ENCODE data around the gene GPX3.

Gene GPX3

DNA sequence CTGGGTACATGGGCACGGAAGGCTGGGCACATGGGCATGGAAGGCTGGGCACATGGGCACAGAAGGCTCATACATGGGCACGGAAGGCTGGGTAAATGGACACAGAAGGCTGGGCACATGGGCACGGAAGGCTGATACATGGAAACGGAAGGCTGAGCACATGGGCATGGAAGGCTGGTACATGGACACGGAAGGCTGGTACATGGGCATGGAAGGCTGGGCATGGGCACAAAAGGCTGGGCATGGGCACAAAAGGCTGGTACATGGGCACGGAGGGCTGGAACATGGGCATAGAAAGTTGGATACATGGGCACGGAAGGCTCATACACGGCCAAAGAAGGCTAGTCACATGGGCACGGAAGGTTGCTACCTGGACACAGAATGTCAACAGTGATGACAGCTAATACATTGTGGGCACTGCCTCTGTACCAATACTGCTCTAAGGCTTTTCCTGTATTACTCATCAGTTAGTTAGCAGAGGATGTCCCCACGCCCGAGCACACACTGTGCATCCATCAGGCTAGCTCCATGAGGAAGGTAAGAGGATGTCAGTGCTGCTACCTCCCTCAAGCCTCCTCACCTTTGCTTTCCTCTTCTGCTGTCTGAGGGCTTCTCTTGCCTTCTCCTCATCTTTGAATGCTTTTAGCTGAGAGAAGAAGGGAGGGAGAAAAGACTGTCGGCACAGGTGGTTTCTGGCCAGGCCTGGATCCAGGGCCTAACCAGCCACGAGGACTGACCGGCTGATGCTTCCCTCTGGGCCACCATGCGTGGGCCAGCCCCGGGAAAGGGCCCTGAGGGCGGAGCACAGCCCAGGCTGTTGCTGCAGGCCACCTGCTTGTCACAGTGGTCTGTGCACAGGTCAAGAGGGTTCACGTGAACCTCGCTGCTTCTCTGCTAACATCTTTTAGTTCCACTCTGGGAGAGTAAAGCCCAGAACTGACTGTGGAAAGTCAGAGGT, 14.3 kb downstream of the GPX3 start:
- DNase-seq: no peak

GRCh38 chr5:151036556-151036955, 16.2 kb downstream of the GPX3 start:
- DNase-seq: no peak

- DNase-seq: no peak
These were observed 17.4 kb downstream of the GPX3 start for GRCh38 chr5:151037561-151038411.

DNA sequence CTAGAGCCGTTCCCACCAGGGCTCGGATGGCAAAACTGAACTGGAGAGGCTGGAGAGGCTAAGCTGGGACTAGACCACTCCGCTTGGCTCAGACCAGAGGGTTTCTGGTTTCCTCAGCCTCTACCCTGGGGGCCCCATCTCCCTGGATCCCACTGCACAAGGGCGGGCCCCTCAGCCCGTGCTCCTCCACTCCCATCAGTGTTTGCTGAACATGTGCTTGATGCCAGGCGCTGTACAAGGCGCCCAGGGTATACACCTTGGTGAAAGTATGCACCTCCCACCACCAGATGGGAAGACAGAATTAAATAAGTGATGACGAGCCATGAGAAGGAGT, 18.0 kb downstream of the GPX3 start:
- DNase-seq: no peak

DNA sequence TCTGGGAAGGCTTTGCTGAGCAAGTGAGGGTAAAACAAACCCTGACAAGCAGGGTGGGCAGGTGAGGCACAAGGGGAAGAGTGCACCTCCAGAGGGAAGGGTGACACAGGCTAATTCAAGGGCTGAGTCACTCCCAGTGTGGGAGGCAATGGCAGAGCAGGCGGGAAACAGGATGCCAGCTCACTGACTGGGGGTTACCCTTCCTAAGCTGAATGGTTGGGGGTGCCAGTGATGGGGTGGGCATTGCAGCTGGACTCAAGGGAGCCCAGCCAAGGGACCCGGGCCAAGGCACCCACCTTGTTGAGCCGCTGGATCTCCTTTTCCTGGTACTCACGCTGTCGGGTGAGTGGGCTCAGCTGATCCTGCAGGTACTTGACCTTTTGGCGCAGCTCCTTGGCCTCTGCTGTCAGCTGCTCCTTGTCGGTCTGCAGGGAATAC, 18.4 kb downstream of the GPX3 start:
- no peak for DNase-seq

GRCh38 chr5:151039665-151040064, 19.3 kb downstream of the GPX3 start:
- DNase-seq: no peak

DNA sequence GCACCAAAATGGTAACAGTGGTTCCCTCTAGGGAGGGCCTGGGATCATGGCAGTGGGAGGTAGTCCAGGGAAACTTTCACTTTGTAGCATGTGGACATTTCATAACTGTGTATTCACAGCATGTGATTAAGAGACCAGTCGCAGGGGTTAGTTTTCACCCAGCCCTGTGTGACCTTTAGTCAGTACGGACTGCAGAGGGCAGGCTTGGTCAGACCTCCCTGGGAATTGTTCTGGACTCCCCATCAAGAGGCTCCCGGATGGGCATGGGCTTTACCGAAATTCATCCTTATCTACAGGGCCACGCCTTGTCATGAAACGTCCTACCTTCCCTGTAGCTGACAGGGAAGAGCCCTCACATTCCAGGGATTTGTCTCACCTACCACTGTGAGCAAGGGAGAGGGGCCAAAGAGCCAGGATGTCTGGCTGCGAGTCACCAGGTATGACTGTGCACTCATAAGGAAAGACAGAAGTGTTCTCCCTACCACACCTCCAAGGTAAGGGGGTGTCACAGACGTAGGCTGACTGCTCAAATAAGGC, 19.9 kb downstream of the GPX3 start:
- no peak for DNase-seq

DNA sequence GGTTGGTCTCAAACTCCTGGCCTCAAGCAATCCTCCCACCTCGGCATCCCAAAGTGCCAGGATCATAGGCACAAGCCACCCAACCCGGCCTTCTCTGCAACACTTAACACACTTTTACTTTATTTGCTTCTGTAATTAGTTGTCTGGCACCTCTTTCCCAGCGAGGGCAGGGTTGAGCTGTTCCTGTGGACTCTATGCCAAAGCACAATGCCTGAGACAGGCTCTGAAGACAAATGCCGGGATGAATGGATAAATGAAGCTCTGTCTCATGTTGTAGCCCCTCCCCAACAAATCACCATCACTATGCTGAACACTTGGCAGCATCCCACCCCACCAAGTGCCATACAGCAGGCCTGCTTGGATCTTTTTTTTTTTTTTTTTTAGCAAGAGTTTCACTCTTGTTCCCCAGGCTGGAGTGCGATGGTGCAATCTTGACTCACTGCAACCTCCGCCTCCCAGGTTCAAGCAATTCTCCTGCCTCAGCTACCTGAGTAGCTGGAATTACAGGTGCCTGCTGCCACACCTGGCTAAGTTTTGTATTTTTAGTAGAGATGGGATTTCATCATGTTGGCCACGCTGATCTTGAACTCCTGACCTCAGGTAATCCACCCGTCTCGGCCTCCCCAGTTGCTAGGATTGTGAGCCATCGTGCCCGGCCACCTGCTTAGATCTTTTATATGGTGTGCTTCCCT, 21.3 kb downstream of the GPX3 start:
- no peak for DNase-seq

- no peak for DNase-seq
These were observed 22.2 kb downstream of the GPX3 start for GRCh38 chr5:151042453-151043093.

- no peak for DNase-seq
These were observed 27.5 kb downstream of the GPX3 start for GRCh38 chr5:151047814-151048425.

DNA sequence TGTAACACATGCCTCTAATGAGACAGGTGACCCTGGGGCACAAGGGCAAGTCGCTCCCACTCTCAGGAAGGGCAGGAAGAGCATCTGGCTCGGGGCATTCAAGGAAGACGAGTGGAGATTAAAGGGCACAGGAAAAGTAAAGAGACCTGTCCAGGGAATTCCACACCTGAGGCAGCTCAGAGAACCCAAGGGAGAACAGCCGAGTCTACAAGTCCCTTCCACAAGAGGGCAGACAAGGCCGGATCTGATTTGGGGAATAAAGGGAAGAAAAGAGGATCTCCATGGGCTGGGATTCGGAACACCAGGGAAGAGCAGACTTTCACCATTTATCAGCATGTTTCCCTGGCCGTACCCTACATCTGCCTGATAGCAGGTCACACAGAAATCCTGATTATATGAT, 28.1 kb downstream of the GPX3 start:
- peak; percentile 28 for DNase-seq

DNA sequence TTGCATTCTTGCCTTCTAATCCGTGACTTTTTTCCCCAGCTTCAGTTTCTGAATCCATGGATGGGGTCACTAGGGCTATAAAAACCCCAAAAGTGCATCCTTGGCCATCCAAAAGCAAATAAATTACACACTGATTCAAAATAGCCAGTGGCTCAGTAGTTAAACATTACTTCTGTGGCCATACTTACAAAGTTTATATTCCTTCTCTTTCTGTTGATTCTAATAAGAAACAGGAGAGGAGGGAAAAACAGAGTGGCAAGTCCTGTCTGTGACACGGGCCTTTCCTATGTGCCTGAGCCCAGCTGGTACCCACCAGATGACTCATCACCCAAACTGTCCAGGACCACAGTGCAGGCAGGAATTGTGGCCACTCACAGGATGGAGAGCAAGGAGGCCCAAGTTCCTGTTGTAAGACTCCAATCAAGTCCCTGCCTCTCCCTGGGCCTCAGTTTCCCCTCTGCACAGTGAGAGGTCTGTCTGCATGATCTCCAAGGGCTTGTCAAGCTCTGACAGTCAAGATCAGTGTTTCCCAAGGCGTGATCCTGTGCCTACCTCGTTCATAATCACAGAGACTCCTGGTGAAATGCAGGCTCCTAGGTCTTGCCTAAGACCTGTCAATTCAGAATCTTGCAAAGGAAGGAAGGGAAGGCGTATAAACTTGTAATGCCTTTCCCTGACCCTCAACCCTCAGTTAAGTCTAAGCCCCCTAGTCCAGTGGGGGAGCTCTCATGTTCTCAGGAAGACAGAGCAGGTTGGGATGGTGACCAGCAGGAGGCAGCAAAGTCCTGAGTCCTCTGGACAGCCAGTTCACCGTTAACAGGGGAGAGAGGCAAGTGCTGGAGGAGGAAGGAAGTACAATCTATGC, 30.9 kb downstream of the GPX3 start:
- DNase-seq: peak; percentile 71

DNA sequence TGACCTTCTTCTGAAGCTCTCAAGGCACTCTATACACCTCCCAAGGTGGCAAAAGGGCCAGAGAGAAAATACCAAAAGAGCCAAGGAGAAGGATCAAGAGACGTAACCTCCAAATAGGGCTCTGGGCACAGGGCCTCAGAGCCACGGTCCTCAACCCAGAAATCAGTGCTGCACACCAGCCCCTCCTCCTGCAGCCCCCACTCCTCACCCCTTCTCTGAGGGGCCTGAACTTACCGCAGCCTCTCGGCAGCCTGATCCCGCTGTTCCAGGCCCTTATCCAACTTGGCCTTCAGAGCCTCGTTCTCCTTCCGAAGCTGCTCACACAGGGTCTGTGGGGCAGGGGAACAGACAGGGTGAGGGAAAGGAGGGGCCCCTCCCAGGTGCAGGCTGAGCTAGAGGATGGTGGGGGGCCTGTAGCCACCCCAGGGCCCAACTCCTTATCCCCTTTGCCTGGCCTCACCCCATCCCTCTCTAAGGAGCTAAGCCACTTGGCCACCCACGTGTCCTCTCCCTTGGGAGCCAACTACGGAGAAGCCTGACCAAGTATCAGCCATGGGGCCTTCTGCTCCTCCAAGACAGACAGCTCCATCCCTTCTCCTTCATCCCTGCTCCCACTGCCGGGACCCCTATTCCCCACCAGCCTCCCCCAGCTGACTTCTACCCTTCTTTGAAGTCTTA, 31.7 kb downstream of the GPX3 start:
- no peak for DNase-seq

- DNase-seq: no peak
These were observed 32.4 kb downstream of the GPX3 start for GRCh38 chr5:151052836-151053235.

DNA sequence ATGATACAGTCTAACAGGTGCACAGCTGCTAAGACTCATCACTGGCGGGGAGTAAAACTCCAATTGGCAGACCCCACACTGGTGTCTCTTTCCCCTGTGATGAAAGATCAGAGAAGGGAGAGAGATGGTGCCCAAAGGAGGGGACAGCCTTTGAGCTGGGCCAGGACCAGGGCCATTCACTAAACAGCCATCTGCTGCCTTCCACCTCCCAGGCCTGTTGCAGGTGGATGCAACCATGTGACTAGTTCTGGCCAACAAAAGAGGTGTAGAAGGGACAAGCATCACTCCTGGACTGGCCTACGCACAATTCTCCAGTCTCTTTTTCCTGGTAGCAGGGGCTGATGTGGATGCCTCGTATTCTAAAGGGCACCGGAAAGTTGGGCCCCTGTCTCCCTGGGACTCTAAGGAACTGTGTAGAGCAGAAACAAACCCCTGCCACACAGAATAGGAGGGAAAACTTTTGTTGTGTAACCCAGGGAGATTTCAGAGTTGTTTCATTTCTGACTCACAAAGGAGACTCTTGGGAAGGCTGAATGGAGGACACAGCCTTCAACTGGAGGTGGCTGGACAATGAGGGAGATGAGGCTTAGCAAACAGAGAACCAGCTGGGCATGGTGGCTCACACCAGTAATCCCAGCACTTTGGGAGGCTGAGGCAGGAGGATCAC, 33.5 kb downstream of the GPX3 start:
- DNase-seq: no peak

DNA sequence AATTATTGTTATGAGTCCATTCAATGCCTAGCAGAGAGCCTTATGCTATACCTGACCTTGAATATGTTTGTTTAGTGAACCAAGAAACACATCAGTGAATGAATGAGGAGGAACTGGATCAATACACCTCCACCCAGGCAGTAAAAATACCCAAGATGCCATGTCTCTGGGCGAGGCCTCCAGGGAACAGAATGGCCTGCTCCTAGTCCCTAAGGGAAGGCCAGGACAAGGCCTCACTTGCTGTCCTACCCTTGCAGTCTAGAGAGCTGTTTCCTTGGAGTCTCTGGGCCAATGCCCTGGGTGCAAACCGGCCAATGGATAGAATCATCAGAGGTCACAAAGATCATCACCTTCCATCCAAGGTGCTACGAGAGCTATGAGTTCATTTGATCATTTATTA, 34.3 kb downstream of the GPX3 start:
- DNase-seq: no peak

DNA sequence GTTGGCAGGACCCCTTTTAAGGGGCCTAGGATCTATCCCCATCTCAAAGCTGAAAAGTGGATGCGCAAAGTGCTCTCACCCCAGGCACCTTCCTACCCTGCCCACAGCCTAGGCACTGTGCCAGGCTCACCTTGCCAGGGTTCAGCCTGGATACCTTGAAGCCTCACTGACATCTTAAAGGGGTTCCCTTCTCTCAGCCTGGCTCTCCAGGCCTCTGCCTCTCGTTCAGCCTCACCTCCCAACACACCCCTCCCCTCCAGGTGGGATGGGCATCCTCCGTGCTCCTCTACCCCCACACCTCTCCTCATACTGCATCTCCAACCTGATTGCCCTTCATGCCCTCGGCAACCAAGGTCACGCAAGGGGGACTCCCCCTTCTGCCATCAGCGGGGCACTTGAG, 34.9 kb downstream of the GPX3 start:
- DNase-seq: no peak

DNA sequence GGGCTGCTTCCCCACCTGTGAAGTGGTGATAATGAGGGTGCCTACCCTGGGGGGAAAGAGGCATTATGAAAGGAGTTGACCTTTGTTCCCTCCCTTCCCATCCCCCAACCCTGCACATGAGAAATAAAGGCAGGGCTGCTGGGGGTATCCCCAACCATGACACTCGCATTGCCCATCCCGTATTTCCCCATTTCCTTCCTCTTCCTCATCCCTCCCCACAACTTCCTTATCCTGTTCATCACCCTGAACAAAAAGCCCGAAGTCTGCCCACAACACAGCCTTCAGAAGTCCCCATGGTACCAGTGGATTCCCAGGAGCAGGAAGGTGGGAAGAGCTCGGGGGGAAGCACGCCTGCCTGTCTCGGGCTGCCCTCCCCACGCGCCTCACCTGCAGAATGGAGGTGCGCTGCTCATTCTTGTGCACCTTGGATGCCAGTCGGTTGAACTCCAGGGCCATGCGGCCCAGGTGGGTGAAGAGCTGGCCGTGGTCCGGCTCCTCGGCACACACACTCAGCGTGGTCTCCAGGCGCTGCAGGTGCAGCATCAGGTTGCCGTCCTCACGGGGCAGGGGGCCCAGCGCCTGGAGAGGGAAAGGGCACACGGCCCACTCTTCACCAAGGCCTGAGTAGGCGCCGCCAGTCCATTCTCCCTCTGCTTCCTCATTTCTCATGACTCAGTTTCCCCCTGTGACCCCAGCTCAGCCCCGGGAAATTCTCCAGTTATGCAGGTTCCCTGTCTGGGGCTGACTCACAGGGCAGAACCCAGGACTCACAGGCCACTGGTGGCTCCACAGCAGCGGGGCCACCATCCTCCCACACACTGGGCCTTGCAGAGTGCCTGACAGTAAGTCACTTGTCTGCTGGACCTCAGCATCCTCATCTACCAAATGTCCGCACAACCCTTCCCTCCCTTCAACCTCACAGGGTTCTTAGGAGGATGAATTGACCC, 36.3 kb downstream of the GPX3 start:
- DNase-seq: no peak

DNA sequence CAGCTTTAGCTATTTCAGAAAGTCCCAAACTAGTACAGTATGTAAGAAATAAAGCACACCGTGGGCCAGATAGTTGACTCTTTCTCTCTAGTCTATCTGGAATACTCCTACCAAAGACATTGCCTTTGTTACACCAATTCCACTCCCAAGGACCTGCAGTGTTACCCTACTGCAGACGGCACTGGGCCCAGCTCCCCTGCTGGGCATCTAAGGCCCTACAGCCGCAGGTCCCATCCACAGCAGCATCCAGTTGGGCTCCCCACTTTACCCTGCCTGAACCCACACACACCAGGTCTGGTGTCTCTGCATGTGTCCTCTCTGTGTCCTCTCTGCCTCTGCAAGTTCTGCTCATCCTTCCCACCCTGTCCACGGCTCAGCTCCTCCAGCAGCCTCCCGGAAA, 37.9 kb downstream of the GPX3 start:
- no peak for DNase-seq
